Measurements from ENCODE around the gene PPIF.

Gene PPIF

GRCh38 chr10:79404690-79405131, 57.4 kb downstream of the PPIF start:
- DNase-seq: no peak

Data from CD4-positive, alpha-beta T cell treated with Interleukin-21 for 1 hour (primary cell).